ENCODE data around the gene ZNF850. TPM values are rescaled to one million over a fixed set of nuclear protein-coding genes. Genes with fewer than 3 reads are reported as not detected.
"Not testable (repeated sequence)": the region's sequence is repeated elsewhere in the genome, so short reads cannot be mapped to it uniquely, and the experiment has no call there.

The ZNF850 gene
- polyA plus RNA-seq = 0.53 TPM

DNA sequence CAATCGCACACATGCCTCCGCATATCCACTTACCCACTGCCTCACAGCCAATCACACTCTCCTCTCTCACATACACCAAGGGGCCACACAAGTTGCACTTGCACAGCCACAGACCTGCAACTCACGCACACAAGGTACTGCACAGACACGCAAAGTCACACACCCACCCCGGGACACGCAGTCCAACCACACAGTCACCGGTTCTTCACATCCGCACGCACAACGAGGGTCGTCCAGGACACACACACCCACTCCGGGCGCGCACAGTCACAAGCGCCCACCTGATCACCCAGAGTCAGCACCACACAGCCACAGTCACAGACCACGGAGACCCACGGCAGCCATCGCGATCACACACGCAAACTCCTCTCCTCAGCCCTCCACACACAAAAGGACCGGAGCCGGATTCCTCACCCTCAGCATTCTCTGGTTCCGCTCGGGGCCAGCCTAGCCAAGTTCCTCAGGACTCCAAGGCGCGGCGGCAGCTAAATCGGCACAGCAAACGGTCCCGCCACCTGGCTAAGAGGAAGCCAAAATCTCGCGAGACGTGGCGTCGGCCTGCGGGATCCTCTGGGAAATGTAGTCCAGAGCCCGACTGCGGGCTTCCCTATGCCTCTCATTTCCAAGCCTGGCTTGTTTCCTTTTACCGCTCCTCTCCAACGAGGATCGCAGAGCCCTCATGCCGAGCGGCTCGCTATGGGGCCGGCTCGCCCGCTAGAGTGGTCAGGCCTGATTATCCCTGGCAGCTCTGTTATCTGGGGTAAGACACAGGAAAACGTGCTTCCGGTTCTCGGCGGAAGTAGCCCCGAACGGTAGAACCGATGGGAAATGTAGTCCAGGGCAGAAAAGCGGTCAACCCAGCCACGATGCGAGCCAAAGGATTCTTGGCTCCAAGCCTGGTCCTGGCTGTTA is at the start of gene ZNF850:
ZNF850 (minus strand) TSS at position 497 of the 912 bp plus-strand sequence. CDS start 10,201 bp downstream, outside the sequence.
- Mint-ChIP-seq H3K4me1 (peaks cover 18 to 25% (median 23%) of the 10 kb centered on the region in 3 donors), H3K27ac (peak within 1 kb of the TSS; percentile 89 to 93 (median 91)), H3K4me3 (peak within 1 kb of the TSS; percentile 97 to 100 (median 99)), H3K9me3 (peaks cover 6 to 13% (median 10%) of the 10 kb centered on the region in 3 donors), H3K27me3 (no peaks in the 10 kb centered on the region), H3K36me3 (peaks cover 3% of the 10 kb centered on the region)

DNA sequence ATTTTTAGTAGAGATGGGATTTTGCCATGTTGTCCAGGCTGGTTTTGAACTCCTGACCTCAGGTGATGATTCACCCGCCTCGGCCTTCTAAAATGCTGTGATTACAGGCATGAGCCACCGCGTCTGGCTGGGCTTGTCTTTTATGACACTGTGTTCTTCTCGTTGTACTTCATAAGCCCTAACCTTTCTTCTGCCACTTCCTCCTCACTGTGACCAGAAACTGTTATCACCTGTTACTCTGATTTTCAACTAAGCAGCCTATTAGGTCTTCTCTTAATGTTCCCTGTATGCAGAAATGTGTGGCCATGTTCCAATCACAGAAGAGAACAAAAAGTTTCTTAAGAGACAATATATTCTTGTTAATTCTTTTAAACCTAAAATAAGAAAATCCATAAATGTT is 49.2 kb upstream of the ZNF850 start:
- H3K9me3 Mint-ChIP-seq = peaks cover 17 to 39% (median 39%) of the 10 kb centered on the region in 3 donors
- H3K4me3 Mint-ChIP-seq = peak overlapping the region in 1 of 4 donors; percentile 50
- H3K36me3 Mint-ChIP-seq = peaks cover 44% of the 10 kb centered on the region
- H3K27me3 Mint-ChIP-seq = no peaks in the 10 kb centered on the region
- no peak overlapping the region for H3K27ac Mint-ChIP-seq
- H3K4me1 Mint-ChIP-seq = peaks cover 0 to 1% (median 0%) of the 10 kb centered on the region in 3 donors

DNA sequence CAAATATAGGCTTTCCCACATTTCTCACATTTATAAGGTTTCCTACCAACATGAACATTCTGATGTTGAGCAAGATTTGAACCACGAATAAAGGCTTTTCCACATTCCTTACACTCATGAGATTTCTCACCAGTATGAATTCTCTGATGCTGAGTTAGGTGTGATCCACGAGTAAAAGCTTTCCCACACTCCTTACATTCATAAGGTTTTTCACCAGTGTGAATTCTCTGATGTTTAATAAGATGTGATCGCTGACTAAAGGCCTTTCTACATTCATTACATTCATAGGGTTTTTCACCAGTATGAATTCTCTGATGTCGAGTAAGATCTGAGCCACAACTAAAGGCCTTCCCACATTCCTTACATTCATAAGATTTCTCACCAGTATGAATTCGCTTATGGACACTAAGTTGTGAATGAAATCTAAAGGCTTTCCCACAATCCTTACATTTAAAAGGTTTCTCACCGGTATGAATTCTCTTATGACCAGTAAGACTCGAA is 46.6 kb upstream of the ZNF850 start:
- Mint-ChIP-seq H3K9me3 (peaks cover 12 to 33% (median 27%) of the 10 kb centered on the region in 3 donors), H3K27ac (no peak overlapping the region), H3K36me3 (peaks cover 44% of the 10 kb centered on the region), H3K27me3 (no peaks in the 10 kb centered on the region), H3K4me3 (no peak overlapping the region), H3K4me1 (peaks cover 0 to 1% (median 0%) of the 10 kb centered on the region in 3 donors)

DNA sequence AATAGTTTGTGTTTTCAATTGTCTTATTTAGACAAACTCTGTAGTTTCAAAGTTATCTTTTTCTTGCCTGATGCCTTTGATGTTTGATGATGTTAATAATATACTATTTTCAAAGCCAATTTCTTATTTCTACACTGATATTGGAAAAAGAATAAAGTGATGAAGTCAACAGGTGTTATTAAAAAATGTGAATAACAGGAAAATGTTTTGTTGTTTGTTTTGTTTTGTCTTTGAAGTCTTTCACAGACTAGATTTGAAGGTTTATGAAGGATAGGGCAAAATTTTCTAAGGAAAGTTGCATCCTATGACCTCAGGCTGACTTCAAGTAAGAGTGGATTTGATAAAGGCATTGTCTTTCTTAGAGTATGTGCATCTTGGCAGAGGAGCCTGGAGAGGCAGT is 34.4 kb upstream of the ZNF850 start:
- H3K27ac Mint-ChIP-seq = peak overlapping the region in 1 of 3 donors; percentile 5
- H3K36me3 Mint-ChIP-seq = peaks cover 34% of the 10 kb centered on the region
- peaks cover 0 to 1% (median 0%) of the 10 kb centered on the region in 3 donors for H3K4me1 Mint-ChIP-seq
- H3K4me3 Mint-ChIP-seq = peak overlapping the region in 1 of 4 donors; percentile 17
- H3K27me3 Mint-ChIP-seq = no peaks in the 10 kb centered on the region
- H3K9me3 Mint-ChIP-seq = peaks cover 4 to 38% (median 31%) of the 10 kb centered on the region in 3 donors

DNA sequence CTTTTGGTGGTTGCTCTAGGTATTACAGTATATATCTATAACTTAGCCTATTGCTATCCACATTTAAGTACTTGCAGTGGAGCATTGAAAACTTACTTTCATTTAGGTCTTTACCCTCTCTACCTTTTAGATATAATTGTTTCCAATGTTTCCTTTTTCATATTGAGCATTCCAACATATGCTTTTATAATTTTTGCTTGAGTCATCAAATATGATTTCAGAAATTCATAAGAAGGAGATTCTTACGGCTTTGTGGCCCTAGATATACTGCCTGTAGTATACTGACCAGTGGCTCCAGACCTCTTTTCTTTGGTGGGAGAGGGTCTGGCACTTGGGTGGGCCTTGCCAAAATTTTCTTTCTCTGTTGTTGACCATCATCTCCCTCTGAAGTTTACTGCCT is 32.8 kb upstream of the ZNF850 start:
- Mint-ChIP-seq H3K27me3 (no peaks in the 10 kb centered on the region), H3K4me1 (peaks cover 0 to 1% (median 0%) of the 10 kb centered on the region in 3 donors), H3K9me3 (peaks cover 4 to 27% (median 25%) of the 10 kb centered on the region in 3 donors), H3K36me3 (peaks cover 38% of the 10 kb centered on the region), H3K4me3 (no peak overlapping the region), H3K27ac (no peak overlapping the region)

DNA sequence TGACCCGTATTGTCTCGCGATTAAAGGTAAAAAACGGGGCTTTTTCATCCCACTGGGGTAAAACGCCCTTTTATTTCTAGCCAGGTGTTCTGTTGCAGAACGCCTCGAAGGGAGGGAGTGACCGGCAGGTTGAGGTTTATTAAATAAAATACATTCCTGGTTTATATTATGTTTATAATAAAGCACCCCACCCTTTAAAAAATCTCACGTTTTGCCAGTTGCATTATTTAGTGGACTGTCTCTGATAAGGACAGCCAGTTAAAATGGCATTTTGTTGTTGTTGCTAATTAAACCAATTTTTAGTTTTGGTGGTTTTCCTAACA is 25.1 kb upstream of the ZNF850 start:
- H3K27me3 Mint-ChIP-seq = no peaks in the 10 kb centered on the region
- H3K27ac Mint-ChIP-seq = peak overlapping the region; percentile 98 to 100 (median 98)
- H3K4me1 Mint-ChIP-seq = peaks cover 6 to 18% (median 13%) of the 10 kb centered on the region in 3 donors
- peaks cover 33% of the 10 kb centered on the region for H3K36me3 Mint-ChIP-seq
- H3K4me3 Mint-ChIP-seq = peak overlapping the region; percentile 98 to 100 (median 99)
- peaks cover 5 to 23% (median 15%) of the 10 kb centered on the region in 3 donors for H3K9me3 Mint-ChIP-seq

DNA sequence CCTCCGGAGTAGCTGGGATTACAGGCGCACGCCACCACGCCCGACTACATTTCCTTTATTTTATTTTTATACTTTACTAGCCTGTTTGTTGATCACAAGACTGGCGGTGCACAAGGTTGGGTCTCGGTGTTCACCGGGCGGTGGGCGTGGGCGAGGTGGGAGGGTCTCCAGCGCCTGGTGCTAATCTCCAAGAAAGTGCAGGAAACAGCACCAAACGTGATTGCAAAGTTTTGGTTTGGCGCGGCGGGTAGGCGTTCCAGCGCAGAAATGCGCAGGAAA is 24.0 kb upstream of the ZNF850 start:
- peaks cover 9 to 30% (median 23%) of the 10 kb centered on the region in 3 donors for H3K9me3 Mint-ChIP-seq
- peaks cover 26% of the 10 kb centered on the region for H3K36me3 Mint-ChIP-seq
- peaks cover 6 to 18% (median 13%) of the 10 kb centered on the region in 3 donors for H3K4me1 Mint-ChIP-seq

DNA sequence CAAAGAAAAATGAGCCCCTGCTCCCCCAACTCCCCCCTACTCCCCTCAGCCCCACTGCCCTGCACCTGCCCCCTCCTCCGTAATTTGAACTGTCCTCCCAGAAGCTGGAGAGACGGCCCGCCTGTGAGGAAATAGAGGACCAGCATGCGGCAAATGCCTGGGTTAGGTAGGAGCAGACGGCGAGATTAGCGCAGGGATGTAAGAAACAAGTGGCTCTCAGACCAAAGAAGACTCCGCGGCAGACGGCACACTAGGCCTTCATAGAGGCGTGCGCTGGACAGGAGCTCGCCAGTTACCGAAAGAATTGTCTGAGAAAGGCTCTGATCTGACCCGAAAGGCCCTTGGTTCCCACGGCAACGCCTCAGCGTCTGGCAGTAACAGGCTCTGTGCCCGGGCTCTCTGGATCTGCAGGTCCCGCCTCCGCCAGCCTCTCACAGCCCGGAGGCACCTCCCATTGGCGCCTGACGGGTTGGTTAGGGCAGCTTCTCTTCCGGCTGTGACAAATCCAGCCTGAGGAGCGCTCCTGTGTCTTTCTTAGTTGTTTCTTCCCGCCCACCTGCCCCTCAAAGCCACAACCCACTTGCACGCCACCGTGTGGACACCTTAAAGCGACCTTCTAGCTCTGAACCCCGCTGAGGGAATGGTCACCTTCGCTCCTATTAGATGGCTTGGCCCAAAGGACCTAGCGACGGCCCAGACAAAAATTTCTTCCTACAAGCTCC is 19.0 kb upstream of the ZNF850 start:
- H3K27ac Mint-ChIP-seq, H3K4me1 Mint-ChIP-seq, H3K27me3 Mint-ChIP-seq, H3K36me3 Mint-ChIP-seq: not testable (repeated sequence)
- peaks cover 8 to 28% (median 22%) of the 10 kb centered on the region in 3 donors for H3K9me3 Mint-ChIP-seq
- H3K4me3 Mint-ChIP-seq = peak overlapping the region in 2 of 4 donors; percentile 4 to 80

More for the DNA sequence above, 24.0 kb upstream of the ZNF850 start:
- H3K27me3 Mint-ChIP-seq = no peaks in the 10 kb centered on the region
- peak overlapping the region; percentile 98 to 100 (median 99) for H3K4me3 Mint-ChIP-seq
- peak overlapping the region; percentile 98 to 100 (median 98) for H3K27ac Mint-ChIP-seq

DNA sequence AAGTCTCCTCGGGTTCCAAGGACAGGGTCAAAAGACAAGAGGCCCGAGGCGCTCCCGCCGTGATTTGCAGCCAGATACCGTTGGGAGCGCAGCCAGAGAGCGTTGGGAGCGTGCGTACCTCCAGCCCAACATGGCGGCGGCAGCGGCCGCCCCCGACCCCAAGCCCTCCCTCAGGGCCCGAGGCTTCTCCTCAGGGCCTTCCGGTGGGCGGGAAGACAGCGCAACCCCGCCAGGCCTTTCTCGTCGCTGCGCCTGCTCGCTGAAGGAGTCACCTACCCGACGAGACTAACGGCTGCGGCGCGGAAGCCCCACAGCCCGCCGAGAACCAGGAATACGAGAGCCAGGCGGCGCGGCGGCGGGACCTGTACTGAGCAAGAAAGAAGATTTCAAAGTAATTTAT is 3.2 kb upstream of the ZNF850 start:
- Mint-ChIP-seq H3K9me3 (peaks cover 5 to 18% (median 15%) of the 10 kb centered on the region in 3 donors), H3K36me3 (peaks cover 2% of the 10 kb centered on the region), H3K27me3 (no peaks in the 10 kb centered on the region), H3K4me3 (no peak overlapping the region), H3K4me1 (peaks cover 16 to 24% (median 22%) of the 10 kb centered on the region in 3 donors), H3K27ac (no peak overlapping the region)

DNA sequence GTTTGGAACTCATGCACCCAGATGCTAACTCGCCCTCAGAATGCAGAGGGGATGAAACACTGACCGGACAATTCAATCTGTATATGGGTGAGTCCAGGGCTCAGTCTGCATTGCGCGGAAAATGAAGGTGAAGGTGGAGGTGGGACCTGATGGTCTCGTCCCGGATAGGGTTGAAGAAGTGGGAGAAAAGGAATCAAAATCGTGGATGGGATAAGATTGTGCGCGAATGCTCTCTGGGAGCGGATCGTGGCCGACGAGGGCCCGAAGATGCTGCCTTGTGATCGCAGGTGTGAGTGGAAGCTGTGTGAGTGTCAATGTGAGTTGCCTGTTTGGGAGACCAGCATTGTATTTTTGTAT is 594 bp upstream of the ZNF850 start:
- peaks cover 6 to 14% (median 13%) of the 10 kb centered on the region in 3 donors for H3K9me3 Mint-ChIP-seq
- H3K4me1 Mint-ChIP-seq = peaks cover 18 to 25% (median 23%) of the 10 kb centered on the region in 3 donors
- H3K36me3 Mint-ChIP-seq = peaks cover 3% of the 10 kb centered on the region
- H3K27ac Mint-ChIP-seq = peak overlapping the region; percentile 89 to 93 (median 91)
- H3K4me3 Mint-ChIP-seq = peak overlapping the region; percentile 97 to 100 (median 99)
- no peaks in the 10 kb centered on the region for H3K27me3 Mint-ChIP-seq

DNA sequence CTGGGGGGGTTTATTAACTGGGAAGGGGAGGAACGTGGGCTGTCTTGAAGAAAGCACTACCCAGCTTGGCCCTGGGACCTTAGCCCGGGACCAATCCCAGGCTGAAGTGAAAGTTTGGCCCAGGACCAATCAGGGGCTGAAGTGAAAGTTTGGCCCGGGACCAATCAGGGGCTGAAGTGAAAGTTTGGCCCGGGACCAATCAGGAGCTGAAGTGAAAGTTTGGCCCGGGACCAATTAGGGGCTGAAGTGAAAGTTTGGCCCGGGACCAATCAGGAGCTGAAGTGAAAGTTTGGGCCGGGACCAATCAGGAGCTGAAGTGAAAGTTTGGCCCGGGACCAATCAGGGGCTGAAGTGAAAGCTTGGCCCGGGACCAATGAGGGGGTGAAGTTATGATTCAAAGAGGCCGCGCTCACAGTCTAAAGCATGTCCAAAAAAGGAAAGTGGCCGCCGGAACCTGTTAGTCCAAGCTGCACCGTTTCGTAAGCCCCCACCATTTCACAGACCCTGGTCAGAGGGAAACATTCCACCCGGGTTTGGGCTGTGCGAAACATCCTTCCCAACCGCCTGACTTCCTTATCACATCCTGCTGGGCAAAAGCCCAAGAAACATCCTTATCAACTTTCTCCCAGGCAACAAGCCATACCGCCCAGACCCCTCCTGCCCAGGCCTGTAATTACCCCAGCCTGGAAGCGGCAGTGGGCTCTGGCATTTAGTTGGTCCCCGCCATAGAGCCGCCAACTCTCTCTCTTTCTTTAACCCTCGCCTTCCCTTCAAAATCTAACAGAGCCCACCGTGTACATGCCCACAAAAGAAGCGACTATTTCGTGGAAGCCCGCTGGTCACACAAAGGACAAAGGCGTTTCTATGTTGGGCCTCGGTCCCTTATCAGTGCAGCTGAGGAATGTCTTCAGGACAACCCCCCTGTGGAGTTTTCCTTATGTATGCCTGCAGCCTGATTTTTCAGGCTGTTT is 1.1 kb downstream of the ZNF850 start:
- H3K4me3 Mint-ChIP-seq = peak overlapping the region; percentile 97 to 100 (median 99)
- peaks cover 3% of the 10 kb centered on the region for H3K36me3 Mint-ChIP-seq
- peak overlapping the region; percentile 89 to 93 (median 91) for H3K27ac Mint-ChIP-seq
- H3K9me3 Mint-ChIP-seq = peaks cover 6 to 13% (median 10%) of the 10 kb centered on the region in 3 donors
- no peaks in the 10 kb centered on the region for H3K27me3 Mint-ChIP-seq
- H3K4me1 Mint-ChIP-seq = peaks cover 18 to 25% (median 23%) of the 10 kb centered on the region in 3 donors

DNA sequence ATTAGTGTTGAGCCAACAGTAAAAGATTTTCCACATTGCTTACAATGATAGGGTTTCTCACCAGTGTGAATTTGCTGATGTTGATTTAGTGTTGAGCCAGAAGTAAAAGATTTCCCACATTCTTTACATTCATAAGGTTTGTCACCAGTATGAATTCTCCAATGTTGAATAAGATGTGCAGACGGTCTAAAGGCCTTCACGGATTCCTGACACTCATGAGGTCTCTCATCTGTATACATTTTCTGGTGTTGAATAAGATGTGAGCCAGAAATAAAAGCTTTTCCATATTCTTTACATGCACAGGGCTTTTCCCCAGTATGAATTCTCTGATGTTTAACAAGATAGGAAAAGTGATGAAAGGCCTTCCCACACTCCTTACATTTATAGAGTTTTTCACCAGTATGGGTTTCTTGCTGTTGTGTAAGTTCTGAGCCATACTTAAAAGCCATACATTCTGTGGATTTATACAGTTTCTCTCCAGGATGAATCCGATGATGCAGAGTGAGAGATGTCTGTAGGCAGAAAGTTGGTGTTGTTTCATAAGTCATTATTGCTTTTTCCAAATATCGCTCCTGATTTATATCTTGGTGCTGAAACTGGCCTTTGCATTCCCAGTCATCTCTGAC is 22.4 kb downstream of the ZNF850 start:
- Mint-ChIP-seq H3K4me3 (no peak overlapping the region), H3K27ac (no peak overlapping the region), H3K27me3 (no peaks in the 10 kb centered on the region), H3K36me3 (peaks cover 32% of the 10 kb centered on the region), H3K9me3 (peaks cover 19 to 58% (median 47%) of the 10 kb centered on the region in 3 donors), H3K4me1 (peaks cover 0 to 2% (median 1%) of the 10 kb centered on the region in 3 donors)

DNA sequence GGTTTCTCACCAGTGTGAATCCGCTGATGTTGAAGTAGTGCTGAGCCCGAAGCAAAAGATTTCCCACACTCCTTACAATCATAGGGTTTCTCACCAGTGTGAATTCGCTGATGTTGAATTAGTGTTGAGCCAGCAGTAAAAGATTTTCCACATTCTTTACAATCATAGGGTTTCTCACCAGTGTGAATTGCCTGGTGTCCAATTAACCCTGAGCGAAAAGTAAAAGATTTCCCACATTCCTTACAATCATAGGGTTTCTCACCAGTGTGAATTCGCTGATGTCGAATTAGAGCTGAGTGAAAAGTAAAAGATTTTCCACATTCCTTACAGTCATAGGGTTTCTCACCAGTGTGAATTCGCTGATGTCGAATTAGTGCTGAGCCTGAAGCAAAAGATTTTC is 23.0 kb downstream of the ZNF850 start:
- H3K36me3 Mint-ChIP-seq = peaks cover 30% of the 10 kb centered on the region
- H3K9me3 Mint-ChIP-seq = peaks cover 17 to 61% (median 47%) of the 10 kb centered on the region in 3 donors
- H3K27ac Mint-ChIP-seq, H3K4me1 Mint-ChIP-seq, H3K4me3 Mint-ChIP-seq, H3K27me3 Mint-ChIP-seq: not testable (repeated sequence)
